ENCODE results near the gene MTHFD1L. TPM values are rescaled to one million over a fixed set of nuclear protein-coding genes. Genes with fewer than 3 reads are reported as not detected.
A peak's percentile ranks its signal among the peaks of the same experiment; 100 is the strongest.

MTHFD1L gene
- total RNA-seq, 2 donors from 2014 or later = 3.1 to 18.7 TPM

DNA sequence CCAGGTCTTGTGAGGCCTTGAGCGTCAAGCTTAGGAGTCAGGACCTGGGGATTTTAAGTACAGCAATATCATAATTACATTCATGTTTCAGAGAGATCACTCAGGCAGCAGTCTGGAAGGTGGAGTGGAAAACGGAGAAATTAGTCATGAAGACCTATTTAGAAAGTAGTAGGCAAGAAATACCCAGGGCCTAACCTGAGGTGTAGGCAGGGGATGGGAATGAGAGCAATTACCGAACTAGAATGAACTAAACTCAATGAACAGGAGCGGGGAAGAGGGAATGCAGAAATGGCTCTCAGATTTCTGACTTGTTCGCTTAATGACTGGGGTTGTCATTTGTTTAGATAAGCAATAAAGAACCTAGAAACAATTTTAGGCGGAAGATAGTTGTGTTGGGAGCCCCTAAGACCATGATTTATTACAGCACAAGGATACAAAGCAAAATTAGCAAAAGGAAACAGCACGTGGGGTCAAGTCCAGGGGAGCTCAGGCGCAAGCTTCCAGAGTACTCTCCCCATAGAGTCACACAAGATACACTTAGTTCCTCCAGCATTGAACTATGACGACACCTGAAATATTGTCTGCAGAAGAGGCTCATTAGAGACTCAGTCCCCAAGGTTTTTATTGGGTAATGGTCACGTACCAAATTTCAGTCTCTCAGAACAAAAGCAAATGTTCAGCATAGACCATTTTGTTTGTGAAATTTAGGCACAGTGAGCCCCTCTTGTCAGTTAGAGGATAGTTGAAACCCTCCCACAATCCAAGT, 195.4 kb downstream of the MTHFD1L start:
- no peak for TF ChIP-seq POLR2AphosphoS5 (IDR thresholded peaks at IDR 0.05)
- no peak for TF ChIP-seq POLR2A (IDR thresholded peaks at IDR 0.05)
- TF ChIP-seq, protein P1, sequence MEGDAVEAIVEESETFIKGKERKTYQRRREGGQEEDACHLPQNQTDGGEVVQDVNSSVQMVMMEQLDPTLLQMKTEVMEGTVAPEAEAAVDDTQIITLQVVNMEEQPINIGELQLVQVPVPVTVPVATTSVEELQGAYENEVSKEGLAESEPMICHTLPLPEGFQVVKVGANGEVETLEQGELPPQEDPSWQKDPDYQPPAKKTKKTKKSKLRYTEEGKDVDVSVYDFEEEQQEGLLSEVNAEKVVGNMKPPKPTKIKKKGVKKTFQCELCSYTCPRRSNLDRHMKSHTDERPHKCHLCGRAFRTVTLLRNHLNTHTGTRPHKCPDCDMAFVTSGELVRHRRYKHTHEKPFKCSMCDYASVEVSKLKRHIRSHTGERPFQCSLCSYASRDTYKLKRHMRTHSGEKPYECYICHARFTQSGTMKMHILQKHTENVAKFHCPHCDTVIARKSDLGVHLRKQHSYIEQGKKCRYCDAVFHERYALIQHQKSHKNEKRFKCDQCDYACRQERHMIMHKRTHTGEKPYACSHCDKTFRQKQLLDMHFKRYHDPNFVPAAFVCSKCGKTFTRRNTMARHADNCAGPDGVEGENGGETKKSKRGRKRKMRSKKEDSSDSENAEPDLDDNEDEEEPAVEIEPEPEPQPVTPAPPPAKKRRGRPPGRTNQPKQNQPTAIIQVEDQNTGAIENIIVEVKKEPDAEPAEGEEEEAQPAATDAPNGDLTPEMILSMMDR (IDR thresholded peaks at IDR 0.05) = no peak
- Histone ChIP-seq H3K4me1 (replicated peaks) (no peaks in the 10 kb centered on the region), H3K27ac (no peak overlapping the region), H3K9me3 (no peaks in the 10 kb centered on the region), H3K27me3 (replicated peaks; ENCODE audit: insufficient read depth) (no peaks in the 10 kb centered on the region), H3K4me3 (no peak overlapping the region), H3K36me3 (no peaks in the 10 kb centered on the region)
- 84% methylated on average over 10 of the region's 10 CpGs for WGBS
- intact Hi-C loops (cut with DNase I) = no loop called here
- no peak for DNase-seq (ENCODE audit: low spot score)

DNA sequence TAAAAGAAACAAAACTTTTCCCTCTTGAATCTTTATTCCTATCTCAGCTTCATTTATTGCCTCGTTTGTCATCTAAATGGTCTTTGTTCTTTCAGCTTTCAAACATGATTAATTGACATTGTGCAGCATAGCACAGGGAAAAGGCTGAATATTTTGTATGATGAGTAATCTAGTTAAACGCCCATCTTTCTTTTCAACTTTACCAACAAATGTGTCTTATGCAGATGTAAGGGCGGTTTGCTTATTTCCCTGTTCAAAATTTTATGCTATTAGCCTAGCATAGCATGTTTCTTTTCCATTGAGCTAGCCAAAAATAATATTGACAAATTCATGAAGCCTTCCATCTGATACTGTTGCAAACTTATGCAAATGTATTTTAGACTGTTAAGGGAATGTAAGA, 197.8 kb downstream of the MTHFD1L start:
- H3K27ac ChIP-seq = no peak overlapping the region

DNA sequence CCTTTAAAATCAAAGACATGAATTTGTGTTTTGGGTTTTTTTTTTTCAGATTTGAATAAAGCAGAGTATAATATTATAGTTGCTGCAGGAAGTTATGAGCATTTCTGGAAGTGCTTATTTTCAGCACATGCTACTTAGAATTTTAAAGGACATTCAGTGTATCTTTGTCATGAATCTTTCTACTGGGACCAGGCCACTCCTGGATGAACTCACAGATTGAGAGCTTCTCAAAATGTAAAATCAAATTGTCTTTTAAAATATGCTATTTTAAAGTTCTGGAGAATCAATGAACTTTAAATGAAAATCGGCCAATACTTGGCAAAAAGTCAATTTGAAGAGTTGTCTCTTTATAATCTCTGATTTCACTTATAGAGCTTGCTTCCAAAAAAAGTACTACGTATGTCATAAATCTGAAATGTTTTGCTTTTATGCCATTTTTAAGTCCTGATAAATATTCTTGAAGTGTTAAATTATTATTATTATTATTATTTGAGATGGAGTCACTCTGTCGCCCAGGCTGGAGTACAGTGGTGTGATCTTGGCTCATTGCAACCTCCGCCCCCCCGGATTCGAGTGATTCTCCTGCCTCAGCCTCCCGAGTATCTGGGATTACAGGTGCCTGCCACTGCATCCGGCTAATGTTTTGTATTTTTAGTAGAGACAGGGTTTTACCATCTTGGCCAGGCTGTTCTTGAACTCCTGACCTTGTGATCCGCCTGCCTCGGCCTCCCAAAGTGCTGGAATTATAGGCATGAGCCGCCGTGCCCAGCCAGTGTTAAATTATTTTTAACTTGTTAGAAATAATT, 198.5 kb downstream of the MTHFD1L start:
- intact Hi-C loops (cut with DNase I) = no loop called here
- H3K9me3 ChIP-seq = no peaks in the 10 kb centered on the region
- no peak for DNase-seq (ENCODE audit: low spot score)
- 74% methylated on average over 12 of the region's 12 CpGs for WGBS
- no peak overlapping the region for H3K27ac ChIP-seq
- TF ChIP-seq POLR2AphosphoS5 (IDR thresholded peaks at IDR 0.05) (no peak), POLR2A (IDR thresholded peaks at IDR 0.05) (no peak)
- TF ChIP-seq, protein P1 (IDR thresholded peaks at IDR 0.05) = no peak
- H3K27me3 ChIP-seq (replicated peaks; ENCODE audit: insufficient read depth) = no peaks in the 10 kb centered on the region
- no peak overlapping the region for H3K4me3 ChIP-seq
- H3K36me3 ChIP-seq = no peaks in the 10 kb centered on the region
- H3K4me1 ChIP-seq (replicated peaks) = no peaks in the 10 kb centered on the region

More for the DNA sequence above, 197.8 kb downstream of the MTHFD1L start:
- Histone ChIP-seq H3K4me1 (replicated peaks) (no peaks in the 10 kb centered on the region), H3K27me3 (replicated peaks; ENCODE audit: insufficient read depth) (no peaks in the 10 kb centered on the region), H3K36me3 (no peaks in the 10 kb centered on the region), H3K4me3 (no peak overlapping the region), H3K9me3 (no peaks in the 10 kb centered on the region)
- TF ChIP-seq POLR2A (IDR thresholded peaks at IDR 0.05) (no peak), POLR2AphosphoS5 (IDR thresholded peaks at IDR 0.05) (peak; percentile 22)
- TF ChIP-seq, protein P1 (IDR thresholded peaks at IDR 0.05) = no peak
- intact Hi-C loops (cut with DNase I) = no loop called here
- 20% methylated on average over 3 of the region's 3 CpGs for WGBS
- no peak for DNase-seq (ENCODE audit: low spot score)

DNA sequence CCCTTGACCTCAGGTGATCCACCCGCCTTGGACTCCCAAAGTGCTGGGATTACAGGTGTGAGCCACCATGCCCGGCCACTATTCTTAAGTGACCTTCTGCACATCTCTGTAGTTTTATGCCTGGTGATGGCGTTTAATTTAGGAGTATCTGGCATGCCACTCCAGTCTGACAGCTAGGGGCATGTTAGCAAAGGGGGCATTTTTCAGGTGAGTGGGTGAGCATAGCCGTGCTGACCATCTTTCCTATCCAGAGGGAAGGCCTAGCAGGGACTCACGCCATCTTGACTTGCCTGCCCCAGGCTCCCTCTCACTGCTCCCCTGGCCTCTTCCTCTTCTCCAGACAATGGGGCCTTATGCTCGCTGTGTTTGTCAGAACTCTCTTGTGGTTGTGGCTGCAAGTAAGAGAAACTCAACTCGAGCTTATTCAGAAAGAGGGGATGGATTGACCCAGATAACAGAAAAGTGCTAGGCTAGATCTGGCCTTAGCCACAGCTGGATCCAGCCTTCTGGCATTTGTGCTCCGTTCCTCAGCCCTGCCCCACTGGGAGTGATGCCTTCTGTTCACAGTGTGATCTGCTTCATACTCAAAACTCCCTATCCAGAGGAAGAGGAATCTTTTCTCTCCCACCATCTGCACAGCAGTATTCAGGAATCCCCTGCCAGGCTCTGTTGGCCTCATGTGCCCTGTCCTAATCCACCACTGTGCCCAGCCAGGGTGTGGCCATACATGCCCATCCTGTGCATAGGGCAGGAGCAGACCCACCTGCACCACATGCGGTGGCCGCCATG, 199.7 kb downstream of the MTHFD1L start:
- Histone ChIP-seq H3K27ac (no peak overlapping the region), H3K4me1 (replicated peaks) (no peaks in the 10 kb centered on the region), H3K36me3 (no peaks in the 10 kb centered on the region), H3K27me3 (replicated peaks; ENCODE audit: insufficient read depth) (no peaks in the 10 kb centered on the region), H3K4me3 (no peak overlapping the region), H3K9me3 (no peaks in the 10 kb centered on the region)
- no peak for DNase-seq (ENCODE audit: low spot score)
- intact Hi-C loops (cut with DNase I) = no loop called here
- WGBS = 91% methylated on average over 10 of the region's 10 CpGs
- no peak for TF ChIP-seq POLR2AphosphoS5 (IDR thresholded peaks at IDR 0.05)
- TF ChIP-seq, protein P1 (IDR thresholded peaks at IDR 0.05) = no peak
- no peak for TF ChIP-seq POLR2A (IDR thresholded peaks at IDR 0.05)
